HepG2 (cell line): ENCODE data around the gene NELFB. TPM values are rescaled to one million over a fixed set of nuclear protein-coding genes. Genes with fewer than 3 reads are reported as not detected.
A peak's percentile ranks its signal among the peaks of the same experiment; 100 is the strongest.

Experiments used
- ATAC-seq: fragments of 200-7000 bp; cut with Tn5 transposase; 3 replicates; pipeline ENCODE4 v1.9.1; 2020; ENCODE audit warnings: mild to moderate bottlenecking, moderate library complexity
- BruUV-seq: library from RNA; stranded (reverse); fragments of 400-500 nt; replicated peaks from 2 replicates; lab custom pipeline; 2021; lab: Mats Ljungman, UMichigan
- CTCF ChIA-PET: fragments of 300-600 bp; formaldehyde crosslinking; extraction: SDS; loops from one replicate; lab custom pipeline; 2021; ENCODE audit warnings: low total read pairs, inconsistent platforms, low intra/inter-chr PET ratio; lab: Yijun Ruan, JAX
- POLR2A ChIA-PET: fragments of 350-600 bp; sonication (Branson Sonifier 250); formaldehyde crosslinking; loops from one replicate; lab custom pipeline; 2020; ENCODE audit warnings: antibody characterized with exemption, inconsistent platforms; lab: Yijun Ruan, JAX
- DNase-seq: peaks from one replicate; pipeline ENCODE4 v3.0.0-alpha.2; 2015; ENCODE audit warnings: low spot score
- FAIRE-seq: peaks from 3 replicates; lab custom pipeline; 2011; peaks lifted over from hg19 to GRCh38; lab: Jason Lieb, UNC
- H2AFZ ChIP-seq: one replicate; pipeline ENCODE4 v1.6.1; 2011; ENCODE audit warnings: low read length, inconsistent platforms
- H3K27ac ChIP-seq: fragments of 300-600 bp; 3 replicates; pipeline ENCODE4 v1.8.0; 2011; ENCODE audit warnings: mixed run types, mild to moderate bottlenecking, mixed read lengths, low read length, inconsistent platforms; ENCODE audit not compliant: insufficient read depth; ENCODE audit errors: extremely low read length
- H3K27me3 ChIP-seq, 2 experiments: fragments of 200-600 bp in 1 of 2; 2 replicates in 1 of 2; 3 replicates in 1 of 2; pipeline versions ENCODE4 v1.6.0 to v1.8.0; 2011; ENCODE audit warnings: low read length in 2 of 2, mild to moderate bottlenecking in 2 of 2, moderate library complexity in 2 of 2, inconsistent platforms in 1 of 2; ENCODE audit not compliant: insufficient read depth in 2 of 2, control insufficient read depth in 1 of 2
- H3K36me3 ChIP-seq, 2 experiments: fragments of 200-600 bp in 1 of 2; replicated peaks in 1 of 2; 2 replicates in 1 of 2; 3 replicates in 1 of 2; pipeline versions ENCODE4 v1.5.1 to v1.8.0; 2011; ENCODE audit warnings: low read length in 2 of 2, inconsistent platforms in 1 of 2; ENCODE audit not compliant: insufficient read depth in 2 of 2, control insufficient read depth in 1 of 2
- H3K4me1 ChIP-seq: 2 replicates; pipeline ENCODE4 v1.5.1; 2012; ENCODE audit warnings: low read length, inconsistent platforms; ENCODE audit not compliant: insufficient read depth
- H3K4me2 ChIP-seq: 2 replicates; pipeline ENCODE4 v1.6.0; 2011; ENCODE audit warnings: low read depth, low read length, inconsistent platforms
- H3K4me3 ChIP-seq, 3 experiments: fragments of 200-600 bp in 1 of 3; sonication (generic), shearing (Covaris generic) in 1 of 3; replicated peaks in 1 of 3; 2 replicates each; pipeline ENCODE4 v1.5.1; 2011 to 2016; ENCODE audit warnings: low read length in 3 of 3, inconsistent platforms in 2 of 3, low read depth in 2 of 3, mild to moderate bottlenecking in 2 of 3, control low read depth in 1 of 3, mixed read lengths in 1 of 3; ENCODE audit not compliant: insufficient read depth in 1 of 3
- H3K79me2 ChIP-seq: one replicate; pipeline ENCODE4 v1.6.1; 2011; ENCODE audit warnings: low read length, inconsistent platforms; ENCODE audit not compliant: insufficient read depth
- H3K9ac ChIP-seq: 2 replicates; pipeline ENCODE4 v1.6.0; 2011; ENCODE audit warnings: mild to moderate bottlenecking, low read depth, low read length, inconsistent platforms; ENCODE audit not compliant: insufficient read depth
- H3K9me3 ChIP-seq: 2 replicates; pipeline ENCODE4 v1.5.1; 2012; ENCODE audit warnings: mild to moderate bottlenecking, low read length
- H4K20me1 ChIP-seq: 2 replicates; pipeline ENCODE4 v1.6.0; 2011; ENCODE audit warnings: inconsistent platforms, mild to moderate bottlenecking, low read length, moderate library complexity; ENCODE audit not compliant: insufficient read depth
- AGO2 ChIP-seq: fragments of 200-400 bp; formaldehyde crosslinking; optimal IDR thresholded peaks from 2 replicates; pipeline ENCODE3; 2017; ENCODE audit warnings: mild to moderate bottlenecking, low read depth, low read length, moderate library complexity
- HES4 ChIP-seq: sonication (generic); formaldehyde crosslinking; IDR thresholded peaks from 2 replicates; pipeline ENCODE4 v1.9.0; 2021; ENCODE audit warnings: mild to moderate bottlenecking, missing genetic modification reagents, borderline replicate concordance
- RBFOX2 ChIP-seq: fragments of 200-400 bp; formaldehyde crosslinking; IDR thresholded peaks from 2 replicates; pipeline ENCODE4 v1.6.1; 2017; ENCODE audit warnings: low read depth, mild to moderate bottlenecking, low read length
- SIN3A ChIP-seq: IDR thresholded peaks from 2 replicates; pipeline ENCODE4 v1.6.1; 2011; ENCODE audit warnings: low read depth, mild to moderate bottlenecking, control low read depth, low read length, borderline replicate concordance
- SMARCE1 ChIP-seq: fragments of 450-650 bp; IDR thresholded peaks from 2 replicates; pipeline ENCODE4 v1.6.1; 2017; ENCODE audit warnings: borderline replicate concordance
- ZFAT ChIP-seq: sonication (generic); formaldehyde crosslinking; conservative IDR thresholded peaks from 2 replicates; pipeline ENCODE4 v1.8.1; 2023; ENCODE audit warnings: missing genetic modification reagents, inconsistent platforms
- ZNF431 ChIP-seq: sonication (generic); formaldehyde crosslinking; IDR thresholded peaks from 2 replicates; pipeline ENCODE4 v1.9.0; 2022; ENCODE audit warnings: missing genetic modification reagents, low read depth, mild to moderate bottlenecking, borderline replicate concordance
- ZNF550 ChIP-seq: sonication (generic); formaldehyde crosslinking; IDR thresholded peaks from 2 replicates; pipeline ENCODE4 v1.4.0; 2020; ENCODE audit warnings: mild to moderate bottlenecking, missing genetic modification reagents, borderline replicate concordance
- ZNF761 ChIP-seq: sonication (generic); formaldehyde crosslinking; conservative IDR thresholded peaks from 2 replicates; pipeline ENCODE4 v1.4.0; 2020; ENCODE audit warnings: mild to moderate bottlenecking, missing genetic modification reagents
- WGBS: methylation state at CpG from one replicate; pipeline ENCODE4 v1.1.6; 2017; ENCODE audit warnings: low lambda C conversion rate; 5-methylcytosine and 5-hydroxymethylcytosine counted together
- in situ Hi-C: cut with HindIII; loops from 2 replicates; pipeline ENCODE4 v1.10.0; 2017; ENCODE audit warnings: low pct_unique_long_range_greater_than_20kb; ENCODE audit not compliant: extremely low pct_ligation_motif_present
- intact Hi-C: fragments of 100-400 bp; cut with micrococcal nuclease; formaldehyde crosslinking; loops from one replicate; pipeline ENCODE4 v1.10.0; 2022; ENCODE audit not compliant: unreplicated experiment
- polyA plus RNA-seq, 8 experiments: library from polyadenylated mRNA; depleted of rRNA in 3 of 8; stranded (reverse) in 7 of 8; unstranded in 1 of 8; fragments of >200 nt; fragmentation: Illumina TruSeq in 4 of 8; extraction: Trizol in 4 of 8; gene quantifications; 2 replicates each; pipeline versions ENCODE4 v1.2.1 to v1.2.3, GENCODE V29; 2011 to 2016; ENCODE audit warnings: low read depth in 4 of 8, missing spikeins in 1 of 8, mixed read lengths in 1 of 8; ENCODE audit not compliant: insufficient read depth in 1 of 8
- total RNA-seq, 5 experiments: library from RNA; depleted of rRNA; stranded (reverse); fragments of >200 nt; fragmentation: Illumina TruSeq; extraction: Trizol; gene quantifications; 2 replicates each; pipeline ENCODE4 v1.2.3, GENCODE V29; 2016; ENCODE audit warnings: low read depth in 1 of 5
- TF ChIP-seq, protein P1 (sequence below): sonication (generic); formaldehyde crosslinking; IDR thresholded peaks from 2 replicates; pipeline ENCODE4 v1.4.0; 2020; ENCODE audit warnings: missing genetic modification reagents, mild to moderate bottlenecking, borderline replicate concordance

Gene NELFB
- total and polyA plus RNA-seq, 2 of the 13 experiments (the other 11 are each of a cell fraction or from before 2014, with no cell fraction given), result 26.5 to 45.8 TPM

DNA sequence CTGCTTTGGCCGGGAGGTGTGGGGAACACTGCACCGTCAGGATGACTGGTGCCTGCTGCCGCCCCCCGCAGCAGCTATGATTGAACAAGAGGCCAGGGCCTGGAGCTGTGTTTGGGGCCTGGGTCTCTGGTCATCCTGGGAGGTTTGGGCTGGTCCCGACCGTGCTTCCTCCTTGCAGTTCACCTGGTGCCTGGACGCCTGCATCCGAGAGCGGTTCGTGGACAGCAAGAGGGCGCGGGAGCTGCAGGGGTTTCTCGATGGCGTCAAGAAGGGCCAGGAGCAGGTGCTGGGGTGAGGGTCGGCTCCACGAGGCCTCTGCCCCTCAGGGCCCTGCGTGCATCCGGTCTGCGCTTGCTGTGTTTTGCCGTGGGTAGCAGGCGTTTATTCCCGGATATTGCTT is 8.9 kb downstream of the NELFB start:
- FAIRE-seq, result no peak
- intact Hi-C loops, result no loop called here
- H3K4me3 ChIP-seq, result no peak overlapping the region
- H3K9me3 ChIP-seq, result no peaks in the 10 kb centered on the region
- ChIA-PET CTCF (no interaction called here), POLR2A (interaction anchor here (0.9 kb wide), 1 partner anchor 23 kb away, joined by 4 read pairs; the partner anchor contains the start of gene TUBB4B)
- peaks cover 19% of the 10 kb centered on the region for H3K4me1 ChIP-seq
- WGBS, result 97% methylated on average over 15 of the region's 22 CpGs
- no peak for ATAC-seq
- H3K4me2 ChIP-seq, result no peak overlapping the region
- H4K20me1 ChIP-seq, result no peaks in the 10 kb centered on the region; the same call in 1 of the 2 replicates
- DNase-seq, result no peak
- H3K9ac ChIP-seq, result no peak overlapping the region
- H2AFZ ChIP-seq, result no peak overlapping the region
- peaks cover 12 to 16% of the 10 kb centered on the region in 2 experiments; a peak in 3 of 5 replicates for H3K36me3 ChIP-seq
- H3K27ac ChIP-seq, result no peak overlapping the region
- TF ChIP-seq AGO2 (peak; percentile 24), ZNF550 (CRISPR knock-in tag) (no peak)
- TF ChIP-seq, protein P1, sequence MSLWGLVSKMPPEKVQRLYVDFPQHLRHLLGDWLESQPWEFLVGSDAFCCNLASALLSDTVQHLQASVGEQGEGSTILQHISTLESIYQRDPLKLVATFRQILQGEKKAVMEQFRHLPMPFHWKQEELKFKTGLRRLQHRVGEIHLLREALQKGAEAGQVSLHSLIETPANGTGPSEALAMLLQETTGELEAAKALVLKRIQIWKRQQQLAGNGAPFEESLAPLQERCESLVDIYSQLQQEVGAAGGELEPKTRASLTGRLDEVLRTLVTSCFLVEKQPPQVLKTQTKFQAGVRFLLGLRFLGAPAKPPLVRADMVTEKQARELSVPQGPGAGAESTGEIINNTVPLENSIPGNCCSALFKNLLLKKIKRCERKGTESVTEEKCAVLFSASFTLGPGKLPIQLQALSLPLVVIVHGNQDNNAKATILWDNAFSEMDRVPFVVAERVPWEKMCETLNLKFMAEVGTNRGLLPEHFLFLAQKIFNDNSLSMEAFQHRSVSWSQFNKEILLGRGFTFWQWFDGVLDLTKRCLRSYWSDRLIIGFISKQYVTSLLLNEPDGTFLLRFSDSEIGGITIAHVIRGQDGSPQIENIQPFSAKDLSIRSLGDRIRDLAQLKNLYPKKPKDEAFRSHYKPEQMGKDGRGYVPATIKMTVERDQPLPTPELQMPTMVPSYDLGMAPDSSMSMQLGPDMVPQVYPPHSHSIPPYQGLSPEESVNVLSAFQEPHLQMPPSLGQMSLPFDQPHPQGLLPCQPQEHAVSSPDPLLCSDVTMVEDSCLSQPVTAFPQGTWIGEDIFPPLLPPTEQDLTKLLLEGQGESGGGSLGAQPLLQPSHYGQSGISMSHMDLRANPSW (CRISPR knock-in tag), result no peak
- no peaks in the 10 kb centered on the region for H3K27me3 ChIP-seq
- no TSS peak for BruUV-seq
- H3K79me2 ChIP-seq, result no peaks in the 10 kb centered on the region
- in situ Hi-C loops, result no loop called here

DNA sequence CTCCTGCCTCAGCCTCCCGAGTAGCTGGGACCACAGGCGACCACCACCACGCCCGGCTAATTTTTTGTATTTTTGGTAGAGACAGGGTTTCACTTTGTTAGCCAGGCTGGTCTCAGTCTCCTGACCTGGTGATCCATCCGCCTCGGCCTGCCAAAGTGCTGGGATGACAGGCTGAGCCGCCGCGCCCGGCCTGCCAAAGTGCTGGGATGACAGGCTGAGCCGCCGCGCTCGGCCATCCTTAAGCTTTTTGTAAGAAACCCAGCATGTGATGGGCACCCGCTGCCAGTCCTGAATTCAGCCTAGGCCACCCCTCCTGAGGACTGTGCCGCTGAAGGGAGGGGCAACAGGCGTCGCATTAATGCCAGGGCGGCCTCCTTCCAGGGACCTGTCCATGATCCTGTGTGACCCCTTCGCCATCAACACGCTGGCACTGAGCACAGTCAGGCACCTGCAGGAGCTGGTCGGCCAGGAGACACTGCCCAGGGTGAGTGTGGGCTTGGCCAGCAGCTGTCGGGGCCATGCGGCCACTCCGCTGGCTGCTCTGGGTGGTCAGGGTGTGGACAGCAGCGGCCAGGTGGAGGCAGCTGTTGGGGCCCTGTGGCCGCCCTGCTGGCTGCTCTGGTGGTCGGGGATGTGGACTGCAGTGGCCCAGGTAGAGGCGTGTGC is 10.5 kb downstream of the NELFB start:
- FAIRE-seq (no peak), ATAC-seq (no peak; the same call in 2 of the 3 replicates), DNase-seq (no peak)
- Histone ChIP-seq H3K27ac (no peak overlapping the region), H3K4me2 (no peak overlapping the region), H3K4me3 (no peak overlapping the region), H3K9me3 (no peaks in the 10 kb centered on the region), H3K9ac (no peak overlapping the region), H3K27me3 (no peaks in the 10 kb centered on the region), H4K20me1 (no peaks in the 10 kb centered on the region; the same call in 1 of the 2 replicates), H3K36me3 (peaks cover 13 to 23% of the 10 kb centered on the region in 2 experiments; a peak in 4 of 5 replicates), H3K79me2 (no peaks in the 10 kb centered on the region), H2AFZ (no peak overlapping the region), H3K4me1 (peaks cover 19% of the 10 kb centered on the region)
- in situ Hi-C loops, result no loop called here
- CTCF ChIA-PET, result no interaction called here
- no TSS peak for BruUV-seq
- intact Hi-C loops, result no loop called here
- TF ChIP-seq RBFOX2 (peak; percentile 68), SMARCE1 (no peak), AGO2 (peak; percentile 65), HES4 (CRISPR knock-in tag) (no peak), ZNF761 (CRISPR knock-in tag) (no peak), SIN3A (no peak), ZNF431 (no peak), ZFAT (CRISPR knock-in tag) (no peak)
- 96% methylated on average over 17 of the region's 29 CpGs for WGBS
- POLR2A ChIA-PET, result no interaction called here
